HepG2 (cell line): ENCODE data around the gene RNF213.

Experiments
- CCAR2 ChIP-seq: fragments of 200-400 bp; formaldehyde crosslinking; optimal IDR thresholded peaks from 2 replicates; pipeline ENCODE3; 2018; ENCODE audit warnings: low read depth, mild to moderate bottlenecking, low read length, moderate library complexity
- FOXA1 ChIP-seq, 2 experiments: fragments of 450-650 bp in 1 of 2; sonication (generic) in 1 of 2; formaldehyde crosslinking in 1 of 2; IDR thresholded peaks; 2 replicates each; pipeline versions ENCODE4 v1.4.0 to v1.6.1; 2016 to 2020; ENCODE audit warnings: missing genetic modification reagents in 1 of 2
- NR1H2 ChIP-seq: sonication (generic); formaldehyde crosslinking; IDR thresholded peaks from 2 replicates; pipeline ENCODE4 v1.8.1; 2022; ENCODE audit warnings: low read depth, missing genetic modification reagents, borderline replicate concordance
- SMC3 ChIP-seq: IDR thresholded peaks from 2 replicates; pipeline ENCODE4 v1.6.1; 2011; ENCODE audit warnings: low read length, improper control_type of control experiment
- USF2 ChIP-seq, 2 experiments: sonication (generic) in 1 of 2; formaldehyde crosslinking in 1 of 2; IDR thresholded peaks; 2 replicates each; pipeline versions ENCODE4 v1.5.1 to v1.6.1; 2011 to 2020; ENCODE audit warnings: borderline replicate concordance in 1 of 2, low read depth in 1 of 2, low read length in 1 of 2, mild to moderate bottlenecking in 1 of 2, missing genetic modification reagents in 1 of 2, moderate library complexity in 1 of 2
- ZNF101 ChIP-seq: sonication (generic); formaldehyde crosslinking; IDR thresholded peaks from 2 replicates; pipeline ENCODE4 v1.4.0; 2020; ENCODE audit warnings: mild to moderate bottlenecking, low read depth, missing genetic modification reagents, borderline replicate concordance
- ZNF790 ChIP-seq: sonication (generic); formaldehyde crosslinking; IDR thresholded peaks from 2 replicates; pipeline ENCODE4 v1.8.0; 2022; ENCODE audit warnings: missing genetic modification reagents, mild to moderate bottlenecking, borderline replicate concordance

DNA sequence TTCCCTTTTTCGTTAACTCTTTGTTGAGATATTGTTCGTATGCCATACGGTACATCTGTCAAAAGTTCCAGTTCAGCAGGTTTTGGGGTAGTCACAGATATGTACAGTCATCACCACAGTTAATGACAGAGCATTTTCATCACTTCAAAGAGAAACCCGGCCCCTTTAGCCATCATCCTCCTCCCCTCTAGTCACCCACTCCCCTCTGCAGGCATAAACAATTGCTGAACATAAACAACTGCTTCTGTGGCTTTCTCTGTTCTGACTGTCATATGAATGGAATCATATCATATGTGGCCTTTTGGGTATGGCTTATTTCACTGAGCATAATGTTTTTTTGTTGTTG, 59.3 kb downstream of the RNF213 start:
- TF ChIP-seq ZNF790 (CRISPR knock-in tag) (no peak), FOXA1 (IDR thresholded peaks at IDR 0.05) (no peak), FOXA1 (CRISPR knock-in tag; IDR thresholded peaks at IDR 0.05) (no peak), SMC3 (no peak), CCAR2 (no peak), ZNF101 (no peak), NR1H2 (CRISPR knock-in tag) (no peak), USF2 (IDR thresholded peaks at IDR 0.05; ENCODE audit: low read depth, low read length) (no peak), USF2 (CRISPR knock-in tag; IDR thresholded peaks at IDR 0.05; ENCODE audit: borderline replicate concordance) (no peak)
